ENCODE results near the gene KPNA5.

Gene KPNA5

DNA sequence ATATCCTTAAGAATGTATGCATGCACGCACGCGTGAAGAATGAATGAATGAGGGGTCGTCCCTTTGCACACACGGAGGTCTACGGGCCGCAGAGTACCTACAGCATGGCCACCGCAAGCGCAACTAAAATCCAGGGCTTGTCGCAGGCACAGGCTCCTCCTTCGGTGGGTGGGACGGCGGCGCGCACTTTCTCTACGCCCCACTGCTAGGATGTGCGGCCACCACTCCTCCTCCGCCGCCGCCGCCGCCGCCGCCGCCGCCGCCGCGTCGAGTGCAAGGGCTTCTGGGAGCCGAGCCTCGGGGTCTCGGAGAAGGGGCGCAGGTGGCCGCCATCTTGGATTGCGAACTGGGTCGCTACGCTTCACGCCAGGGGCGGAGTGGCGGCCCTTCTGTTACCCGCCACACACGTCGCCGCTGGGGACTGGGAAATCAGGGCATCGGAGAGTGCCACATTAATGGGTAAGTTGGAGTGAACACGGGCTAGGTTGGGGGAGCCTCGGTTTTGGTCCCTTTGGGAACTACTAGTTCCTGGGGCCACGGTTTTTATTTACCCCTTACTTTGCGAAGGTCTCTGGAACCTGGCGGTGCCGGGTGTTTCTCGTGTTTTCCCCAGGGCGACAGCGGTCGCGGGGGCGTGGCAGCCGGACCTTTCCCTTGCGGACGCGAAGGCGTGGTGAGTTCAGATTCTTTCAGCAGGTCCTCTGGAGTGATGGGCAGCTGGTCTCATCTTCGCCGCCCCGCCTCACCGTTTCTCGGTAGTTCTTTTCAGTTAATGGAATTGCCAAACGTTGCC, at the start of gene KPNA5:
KPNA5 (plus strand) TSS at position 332 of the 793 bp plus-strand sequence; CDS start at position 456, 124 bp downstream.
- H3K36me3 ChIP-seq (replicated peaks; ENCODE audit: low read depth, low read length) = peaks cover 6% of the 10 kb centered on the region
- H3K4me3 ChIP-seq (ENCODE audit: low read length) = peak within 1 kb of the TSS; percentile 88
- peak within 1 kb of the TSS; percentile 82 for H3K4me2 ChIP-seq (ENCODE audit: low read length)
- TF ChIP-seq, protein P1, sequence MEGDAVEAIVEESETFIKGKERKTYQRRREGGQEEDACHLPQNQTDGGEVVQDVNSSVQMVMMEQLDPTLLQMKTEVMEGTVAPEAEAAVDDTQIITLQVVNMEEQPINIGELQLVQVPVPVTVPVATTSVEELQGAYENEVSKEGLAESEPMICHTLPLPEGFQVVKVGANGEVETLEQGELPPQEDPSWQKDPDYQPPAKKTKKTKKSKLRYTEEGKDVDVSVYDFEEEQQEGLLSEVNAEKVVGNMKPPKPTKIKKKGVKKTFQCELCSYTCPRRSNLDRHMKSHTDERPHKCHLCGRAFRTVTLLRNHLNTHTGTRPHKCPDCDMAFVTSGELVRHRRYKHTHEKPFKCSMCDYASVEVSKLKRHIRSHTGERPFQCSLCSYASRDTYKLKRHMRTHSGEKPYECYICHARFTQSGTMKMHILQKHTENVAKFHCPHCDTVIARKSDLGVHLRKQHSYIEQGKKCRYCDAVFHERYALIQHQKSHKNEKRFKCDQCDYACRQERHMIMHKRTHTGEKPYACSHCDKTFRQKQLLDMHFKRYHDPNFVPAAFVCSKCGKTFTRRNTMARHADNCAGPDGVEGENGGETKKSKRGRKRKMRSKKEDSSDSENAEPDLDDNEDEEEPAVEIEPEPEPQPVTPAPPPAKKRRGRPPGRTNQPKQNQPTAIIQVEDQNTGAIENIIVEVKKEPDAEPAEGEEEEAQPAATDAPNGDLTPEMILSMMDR (IDR thresholded peaks at IDR 0.05; ENCODE audit: low read depth, low read length) = no peak
- no peak for TF ChIP-seq EZH2phosphoT487 (IDR thresholded peaks at IDR 0.05; ENCODE audit: low read depth)
- peaks cover 43% of the 10 kb centered on the region for H3K79me2 ChIP-seq (ENCODE audit: low read length)
- peaks cover 6% of the 10 kb centered on the region for H3K4me1 ChIP-seq (ENCODE audit: low read length)
- no peaks in the 10 kb centered on the region for H4K20me1 ChIP-seq (ENCODE audit: insufficient read depth, low read length)
- H3K9ac ChIP-seq (ENCODE audit: low read length) = peak within 1 kb of the TSS; percentile 87
- no peaks in the 10 kb centered on the region for H3K9me3 ChIP-seq (ENCODE audit: insufficient read depth, low read length)
- peak within 1 kb of the TSS; percentile 74 for H3K27ac ChIP-seq (ENCODE audit: low read length)
- no peaks in the 10 kb centered on the region for H3K27me3 ChIP-seq (ENCODE audit: low read depth, low read length)
- H2AFZ ChIP-seq (ENCODE audit: low read depth, low read length) = peak within 1 kb of the TSS; percentile 99

DNA sequence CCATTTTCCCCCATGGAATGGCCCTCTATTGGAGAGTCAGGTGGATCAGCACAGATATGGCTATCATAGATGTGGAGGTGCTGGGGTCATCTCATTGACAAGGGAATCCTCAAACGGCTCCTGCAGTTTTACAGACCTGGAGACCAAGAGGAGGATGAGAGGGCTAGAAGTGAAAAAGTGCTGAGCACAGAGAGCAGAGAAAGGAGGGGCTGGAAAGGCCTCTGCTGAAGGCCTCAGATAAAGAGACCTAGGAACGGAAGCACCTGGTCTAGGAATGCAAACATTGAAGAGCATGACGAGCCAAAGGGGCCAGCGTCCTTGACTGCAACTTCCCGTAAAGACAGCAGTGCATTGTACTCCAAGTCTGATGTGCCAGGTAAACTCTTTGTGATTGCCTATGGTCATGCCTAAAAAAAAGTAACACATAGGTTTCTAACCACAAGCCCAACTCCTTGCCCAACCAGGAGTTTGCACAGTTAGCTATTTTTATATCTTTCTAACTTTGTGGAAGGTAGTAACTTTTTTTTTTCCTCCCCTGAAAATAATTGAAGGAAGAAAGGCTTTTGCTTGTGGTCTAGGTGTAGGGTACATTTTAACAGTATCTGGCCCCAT, 49.5 kb upstream of the KPNA5 start:
- Histone ChIP-seq H3K4me3 (ENCODE audit: low read length) (no peak overlapping the region), H3K36me3 (replicated peaks; ENCODE audit: low read depth, low read length) (peaks cover 11% of the 10 kb centered on the region), H3K4me1 (ENCODE audit: low read length) (peaks cover 11% of the 10 kb centered on the region), H3K4me2 (ENCODE audit: low read length) (no peak overlapping the region), H3K27ac (ENCODE audit: low read length) (no peak overlapping the region), H2AFZ (ENCODE audit: low read depth, low read length) (no peak overlapping the region), H4K20me1 (ENCODE audit: insufficient read depth, low read length) (no peaks in the 10 kb centered on the region), H3K79me2 (ENCODE audit: low read length) (no peaks in the 10 kb centered on the region), H3K9me3 (ENCODE audit: insufficient read depth, low read length) (no peaks in the 10 kb centered on the region), H3K27me3 (ENCODE audit: low read depth, low read length) (no peaks in the 10 kb centered on the region), H3K9ac (ENCODE audit: low read length) (no peak overlapping the region)
- TF ChIP-seq, protein P1 (IDR thresholded peaks at IDR 0.05; ENCODE audit: low read depth, low read length) = no peak
- TF ChIP-seq EZH2phosphoT487 (IDR thresholded peaks at IDR 0.05; ENCODE audit: low read depth) = no peak

DNA sequence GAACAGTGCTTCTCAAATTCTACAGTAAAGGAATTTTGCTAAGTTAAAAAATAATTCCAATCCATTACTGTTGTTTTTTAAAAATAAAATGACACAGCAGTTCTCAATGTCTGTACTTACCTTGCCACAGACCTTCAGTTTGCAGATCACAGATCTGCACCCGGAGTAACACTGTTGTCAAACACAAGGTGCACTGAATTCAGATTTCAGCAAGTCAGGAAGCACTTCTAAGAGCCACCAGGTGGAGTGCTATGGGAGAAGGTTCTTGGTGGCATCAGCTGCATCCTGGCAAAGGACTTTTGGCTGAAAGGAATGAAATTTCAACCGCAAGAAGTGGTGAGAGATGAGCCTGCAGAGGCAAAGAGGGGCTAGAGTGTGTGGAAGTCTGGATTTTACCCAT, 47.3 kb upstream of the KPNA5 start:
- H3K27ac ChIP-seq (ENCODE audit: low read length) = no peak overlapping the region
- no peak for TF ChIP-seq EZH2phosphoT487 (IDR thresholded peaks at IDR 0.05; ENCODE audit: low read depth)
- TF ChIP-seq, protein P1 (IDR thresholded peaks at IDR 0.05; ENCODE audit: low read depth, low read length) = peak; percentile 35; the same call in 1 of the 2 replicates

DNA sequence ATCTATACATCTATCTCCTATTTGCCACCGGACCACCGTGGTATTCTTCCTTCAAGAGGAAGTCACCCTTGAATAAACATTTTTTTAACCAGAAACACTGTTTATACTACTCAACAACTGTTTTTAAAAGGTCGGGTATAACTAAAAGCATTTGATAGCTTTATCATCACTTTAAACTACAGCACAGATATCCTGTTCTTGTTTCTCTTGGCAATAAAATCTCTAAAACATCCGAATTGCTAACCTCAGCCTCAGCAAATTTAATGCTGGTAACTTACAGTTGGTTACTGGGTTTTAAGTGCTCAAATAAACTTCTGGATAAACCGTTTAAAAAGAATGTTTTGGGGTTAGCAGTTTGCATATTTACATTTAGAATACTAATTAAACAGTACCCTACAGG, 32.9 kb upstream of the KPNA5 start:
- H3K4me1 ChIP-seq (ENCODE audit: low read length) = no peaks in the 10 kb centered on the region
- no peak overlapping the region for H2AFZ ChIP-seq (ENCODE audit: low read depth, low read length)
- H3K27me3 ChIP-seq (ENCODE audit: low read depth, low read length) = no peaks in the 10 kb centered on the region
- no peak overlapping the region for H3K4me3 ChIP-seq (ENCODE audit: low read length)
- no peaks in the 10 kb centered on the region for H4K20me1 ChIP-seq (ENCODE audit: insufficient read depth, low read length)
- no peaks in the 10 kb centered on the region for H3K9me3 ChIP-seq (ENCODE audit: insufficient read depth, low read length)
- H3K4me2 ChIP-seq (ENCODE audit: low read length) = no peak overlapping the region
- H3K36me3 ChIP-seq (replicated peaks; ENCODE audit: low read depth, low read length) = peaks cover 8% of the 10 kb centered on the region
- H3K27ac ChIP-seq (ENCODE audit: low read length) = no peak overlapping the region
- no peak for TF ChIP-seq EZH2phosphoT487 (IDR thresholded peaks at IDR 0.05; ENCODE audit: low read depth)
- TF ChIP-seq, protein P1 (IDR thresholded peaks at IDR 0.05; ENCODE audit: low read depth, low read length) = no peak
- no peaks in the 10 kb centered on the region for H3K79me2 ChIP-seq (ENCODE audit: low read length)
- H3K9ac ChIP-seq (ENCODE audit: low read length) = no peak overlapping the region

More for the DNA sequence above, 47.3 kb upstream of the KPNA5 start:
- no peaks in the 10 kb centered on the region for H3K79me2 ChIP-seq (ENCODE audit: low read length)
- no peaks in the 10 kb centered on the region for H3K27me3 ChIP-seq (ENCODE audit: low read depth, low read length)
- H4K20me1 ChIP-seq (ENCODE audit: insufficient read depth, low read length) = no peaks in the 10 kb centered on the region
- no peak overlapping the region for H2AFZ ChIP-seq (ENCODE audit: low read depth, low read length)
- H3K9me3 ChIP-seq (ENCODE audit: insufficient read depth, low read length) = no peaks in the 10 kb centered on the region
- H3K9ac ChIP-seq (ENCODE audit: low read length) = no peak overlapping the region
- no peak overlapping the region for H3K4me2 ChIP-seq (ENCODE audit: low read length)
- peaks cover 11% of the 10 kb centered on the region for H3K36me3 ChIP-seq (replicated peaks; ENCODE audit: low read depth, low read length)
- no peak overlapping the region for H3K4me3 ChIP-seq (ENCODE audit: low read length)
- peaks cover 11% of the 10 kb centered on the region for H3K4me1 ChIP-seq (ENCODE audit: low read length)

Data from OCI-LY3 (cell line).